ENCODE results near the gene SLC15A3. TPM values are rescaled to one million over a fixed set of nuclear protein-coding genes. Genes with fewer than 3 reads are reported as not detected.

Gene SLC15A3
- total RNA-seq, 1 donor from 2014 or later: 0.62 TPM

GRCh38 chr11:60950024-60950423, 2.0 kb downstream of the SLC15A3 start:
- Mint-ChIP-seq H3K9me3 (ENCODE audit: unreplicated experiment) (no peaks in the 10 kb centered on the region), H3K4me3 (ENCODE audit: unreplicated experiment) (no peak overlapping the region), H3K36me3 (ENCODE audit: low read depth, unreplicated experiment) (no peaks in the 10 kb centered on the region), H3K27me3 (ENCODE audit: unreplicated experiment) (peaks cover 13% of the 10 kb centered on the region), H3K4me1 (ENCODE audit: unreplicated experiment) (peaks cover 3% of the 10 kb centered on the region), H3K27ac (ENCODE audit: unreplicated experiment) (no peak overlapping the region)
- TF ChIP-seq CTCF (IDR thresholded peaks at IDR 0.05; ENCODE audit: unreplicated experiment): no peak
- DNase-seq (ENCODE audit: low spot score): no peak

DNA sequence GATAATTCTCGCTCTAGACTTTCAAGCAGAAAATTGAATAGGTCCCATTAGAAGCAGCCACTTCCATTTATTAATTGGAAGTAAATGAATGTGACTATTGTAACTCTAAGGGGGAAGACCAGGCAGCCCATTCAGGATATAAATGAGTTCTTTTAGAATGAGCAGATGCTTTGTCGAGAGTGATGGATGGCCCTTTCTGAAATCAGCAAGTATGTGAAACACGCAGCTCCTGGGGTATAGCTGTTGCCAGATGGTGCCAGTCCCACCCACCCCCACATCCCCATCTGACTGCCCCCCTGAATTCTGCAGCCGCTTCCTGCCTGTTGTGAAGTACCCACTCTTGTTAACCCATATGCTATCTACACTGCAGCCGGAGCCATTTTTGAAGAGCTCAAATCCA, 3.7 kb downstream of the SLC15A3 start:
- no peak for TF ChIP-seq CTCF (IDR thresholded peaks at IDR 0.05; ENCODE audit: unreplicated experiment)
- no peak for DNase-seq (ENCODE audit: low spot score)
- Mint-ChIP-seq H3K4me3 (ENCODE audit: unreplicated experiment) (no peak overlapping the region), H3K36me3 (ENCODE audit: low read depth, unreplicated experiment) (no peaks in the 10 kb centered on the region), H3K27ac (ENCODE audit: unreplicated experiment) (no peak overlapping the region), H3K4me1 (ENCODE audit: unreplicated experiment) (peaks cover 3% of the 10 kb centered on the region), H3K27me3 (ENCODE audit: unreplicated experiment) (peaks cover 15% of the 10 kb centered on the region), H3K9me3 (ENCODE audit: unreplicated experiment) (no peaks in the 10 kb centered on the region)

- H3K36me3 Mint-ChIP-seq (ENCODE audit: low read depth, unreplicated experiment): no peaks in the 10 kb centered on the region
- no peak overlapping the region for H3K27ac Mint-ChIP-seq (ENCODE audit: unreplicated experiment)
- H3K4me1 Mint-ChIP-seq (ENCODE audit: unreplicated experiment): peaks cover under 1% of the 10 kb centered on the region
- peaks cover 12% of the 10 kb centered on the region for H3K27me3 Mint-ChIP-seq (ENCODE audit: unreplicated experiment)
- no peak overlapping the region for H3K4me3 Mint-ChIP-seq (ENCODE audit: unreplicated experiment)
- no peak for DNase-seq (ENCODE audit: low spot score)
- H3K9me3 Mint-ChIP-seq (ENCODE audit: unreplicated experiment): no peaks in the 10 kb centered on the region
- TF ChIP-seq CTCF (IDR thresholded peaks at IDR 0.05; ENCODE audit: unreplicated experiment): no peak
These were observed 4.3 kb downstream of the SLC15A3 start for GRCh38 chr11:60947700-60948099.

DNA sequence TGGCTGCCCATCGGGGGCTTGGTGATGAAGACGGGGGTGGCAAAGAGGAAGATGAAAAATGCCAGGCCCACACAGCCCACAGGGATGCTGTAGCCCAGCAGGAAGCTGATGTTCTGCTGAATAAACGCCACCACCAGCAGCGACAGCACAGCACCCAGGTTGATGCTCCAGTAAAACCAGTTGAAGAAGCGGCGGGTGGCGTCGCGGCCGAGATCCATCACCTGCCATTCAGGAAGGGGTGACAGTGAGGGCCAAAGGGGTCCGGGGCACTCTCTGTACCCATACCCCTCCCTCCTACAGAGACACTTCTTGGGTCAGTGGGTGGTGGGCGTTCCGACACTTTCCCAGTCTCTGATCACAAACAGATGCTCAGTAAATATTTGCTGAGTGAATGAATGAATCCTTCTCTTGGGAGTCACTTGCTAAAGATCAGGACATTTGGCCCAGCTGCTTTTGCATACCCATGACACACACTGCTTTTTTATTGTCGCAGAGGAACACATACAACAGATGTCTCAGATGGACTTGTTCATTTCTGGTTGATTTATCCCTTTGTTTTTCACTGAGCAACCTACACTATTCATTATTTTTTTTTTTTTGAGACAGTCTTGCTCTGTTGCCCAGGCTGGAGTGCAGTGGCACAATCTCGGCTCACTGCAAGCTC, 5.2 kb downstream of the SLC15A3 start:
- TF ChIP-seq CTCF (IDR thresholded peaks at IDR 0.05; ENCODE audit: unreplicated experiment): no peak
- Mint-ChIP-seq H3K27me3 (ENCODE audit: unreplicated experiment) (peaks cover 6% of the 10 kb centered on the region), H3K4me3 (ENCODE audit: unreplicated experiment) (no peak overlapping the region), H3K4me1 (ENCODE audit: unreplicated experiment) (peaks cover 3% of the 10 kb centered on the region), H3K36me3 (ENCODE audit: low read depth, unreplicated experiment) (no peaks in the 10 kb centered on the region), H3K27ac (ENCODE audit: unreplicated experiment) (no peak overlapping the region), H3K9me3 (ENCODE audit: unreplicated experiment) (no peaks in the 10 kb centered on the region)
- no peak for DNase-seq (ENCODE audit: low spot score)

DNA sequence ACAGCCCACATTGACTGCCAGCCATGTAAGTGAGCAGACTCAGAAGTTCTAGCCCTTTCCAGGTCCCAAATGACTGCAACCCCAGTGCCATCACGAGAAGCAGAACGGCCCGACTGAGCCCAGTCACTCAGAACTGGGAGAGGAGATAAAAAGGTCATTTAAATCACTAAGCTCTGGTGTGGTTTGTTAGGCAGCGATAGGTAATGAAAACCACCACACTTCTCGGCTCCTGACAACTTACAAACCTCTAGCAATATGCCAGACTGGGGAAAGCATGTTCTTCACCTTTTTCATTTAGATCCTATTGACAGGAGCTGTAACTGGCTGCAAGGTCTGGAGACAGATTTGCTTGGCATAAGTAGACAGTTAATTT, 6.7 kb downstream of the SLC15A3 start:
- no peak overlapping the region for H3K4me3 Mint-ChIP-seq (ENCODE audit: unreplicated experiment)
- H3K36me3 Mint-ChIP-seq (ENCODE audit: low read depth, unreplicated experiment): no peaks in the 10 kb centered on the region
- TF ChIP-seq CTCF (IDR thresholded peaks at IDR 0.05; ENCODE audit: unreplicated experiment): no peak
- H3K27ac Mint-ChIP-seq (ENCODE audit: unreplicated experiment): no peak overlapping the region
- peaks cover 8% of the 10 kb centered on the region for H3K27me3 Mint-ChIP-seq (ENCODE audit: unreplicated experiment)
- DNase-seq (ENCODE audit: low spot score): no peak
- H3K4me1 Mint-ChIP-seq (ENCODE audit: unreplicated experiment): peaks cover 10% of the 10 kb centered on the region
- no peaks in the 10 kb centered on the region for H3K9me3 Mint-ChIP-seq (ENCODE audit: unreplicated experiment)

All from endothelial cell (in vitro differentiated cells).